ENCODE measurements around the gene HOXD9.

Gene HOXD9

GRCh38 chr2:176165370-176166050, 43.0 kb downstream of the HOXD9 start:
- DNase-seq (ENCODE audit: low read depth), result no peak

- no peak for DNase-seq (ENCODE audit: low read depth)
Measured at GRCh38 chr2:176166272-176166671, 43.8 kb downstream of the HOXD9 start.

- DNase-seq (ENCODE audit: low read depth), result no peak
Measured at GRCh38 chr2:176167398-176167797, 44.9 kb downstream of the HOXD9 start.

GRCh38 chr2:176169181-176169580, 46.7 kb downstream of the HOXD9 start:
- DNase-seq (ENCODE audit: low read depth), result no peak

- no peak for DNase-seq (ENCODE audit: low read depth)
Measured at GRCh38 chr2:176169711-176170110, 47.2 kb downstream of the HOXD9 start.

GRCh38 chr2:176170602-176171305, 48.2 kb downstream of the HOXD9 start:
- no peak for DNase-seq (ENCODE audit: low read depth)

- no peak for DNase-seq (ENCODE audit: low read depth)
Measured at GRCh38 chr2:176171351-176172006, 49.0 kb downstream of the HOXD9 start.

- no peak for DNase-seq (ENCODE audit: low read depth)
Measured at GRCh38 chr2:176172007-176172894, 49.7 kb downstream of the HOXD9 start.

GRCh38 chr2:176172895-176173566, 50.5 kb downstream of the HOXD9 start:
- no peak for DNase-seq (ENCODE audit: low read depth)

GRCh38 chr2:176173567-176174381, 51.3 kb downstream of the HOXD9 start:
- no peak for DNase-seq (ENCODE audit: low read depth)

- DNase-seq (ENCODE audit: low read depth), result no peak
Measured at GRCh38 chr2:176174382-176174823, 51.9 kb downstream of the HOXD9 start.

Data from T-helper 22 cell (primary cell).